Mucosa of rectum (tissue), 2 donors: ENCODE results near the gene HOXB5.
A peak's percentile ranks its signal among the peaks of the same experiment; 100 is the strongest.

Source experiments
- H3K27ac ChIP-seq, 2 donors: one replicate each; pipeline ENCODE4 v1.7.0; 2013; ENCODE audit warnings: inconsistent platforms in 2 of 2, low read depth in 2 of 2, low read length in 2 of 2
- H3K27me3 ChIP-seq, 2 donors: one replicate each; pipeline ENCODE4 v1.7.0; 2013; ENCODE audit warnings: low read length in 2 of 2; ENCODE audit not compliant: control insufficient read depth in 2 of 2, insufficient read depth in 2 of 2
- H3K36me3 ChIP-seq, 2 donors: one replicate each; pipeline ENCODE4 v1.7.0; 2013; ENCODE audit warnings: low read length in 2 of 2; ENCODE audit not compliant: control insufficient read depth in 2 of 2, insufficient read depth in 2 of 2
- H3K4me1 ChIP-seq, 2 donors: one replicate each; pipeline ENCODE4 v1.7.0; 2013; ENCODE audit warnings: low read length in 2 of 2, mild to moderate bottlenecking in 1 of 2; ENCODE audit not compliant: control insufficient read depth in 2 of 2, insufficient read depth in 2 of 2
- H3K4me3 ChIP-seq, 2 donors: one replicate each; pipeline ENCODE4 v1.7.0; 2013; ENCODE audit warnings: low read length in 2 of 2
- H3K9ac ChIP-seq, 2 donors: one replicate each; pipeline ENCODE4 v1.7.0; 2013; ENCODE audit warnings: low read length in 2 of 2, low read depth in 1 of 2, mild to moderate bottlenecking in 1 of 2
- H3K9me3 ChIP-seq, 2 donors: one replicate each; pipeline ENCODE4 v1.7.0; 2013; ENCODE audit warnings: low read length in 2 of 2; ENCODE audit not compliant: control insufficient read depth in 2 of 2
- donor health status: healthy.
- donor health status: Normal muscosa, but diverticular disease.

The HOXB5 gene

DNA sequence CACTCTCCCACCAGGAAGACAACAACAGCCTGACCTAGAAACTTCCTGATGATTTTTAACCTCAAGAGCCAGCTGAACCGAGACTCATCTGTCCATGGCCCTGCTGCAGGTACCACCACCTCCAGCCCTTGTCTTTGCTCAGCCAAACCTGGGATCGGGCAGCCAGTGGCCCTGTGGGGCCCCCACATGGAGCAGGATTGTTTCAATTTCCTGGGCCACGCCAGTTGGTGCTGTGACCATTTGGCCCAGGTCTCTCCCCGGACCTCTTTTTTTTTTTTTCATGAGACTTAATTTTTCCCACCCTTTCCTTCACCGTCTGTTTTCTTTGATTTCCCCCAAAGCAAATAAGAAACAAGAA is 40.4 kb downstream of the HOXB5 start:
- peaks cover 0 to 3% of the 10 kb centered on the region in 2 donors for H3K27me3 ChIP-seq
- H3K9ac ChIP-seq: no peak overlapping the region

GRCh38 chr17:48552466-48553189 is 41.0 kb downstream of the HOXB5 start:
- peak overlapping the region; percentile 14 to 61 for H3K27ac ChIP-seq
- H3K27me3 ChIP-seq: peaks cover 0 to 3% of the 10 kb centered on the region in 2 donors
- no peaks in the 10 kb centered on the region for H3K9me3 ChIP-seq
- peaks cover 4 to 16% of the 10 kb centered on the region in 2 donors for H3K36me3 ChIP-seq
- H3K9ac ChIP-seq: no peak overlapping the region
- H3K4me3 ChIP-seq: no peak overlapping the region
- peaks cover 17 to 24% of the 10 kb centered on the region in 2 donors for H3K4me1 ChIP-seq

More for the DNA sequence above, 40.4 kb downstream of the HOXB5 start:
- no peaks in the 10 kb centered on the region for H3K9me3 ChIP-seq
- H3K4me3 ChIP-seq: no peak overlapping the region
- H3K27ac ChIP-seq: peak overlapping the region in 1 of 2 donors; percentile 61
- H3K36me3 ChIP-seq: peaks cover 4 to 16% of the 10 kb centered on the region in 2 donors
- peaks cover 18 to 25% of the 10 kb centered on the region in 2 donors for H3K4me1 ChIP-seq

DNA sequence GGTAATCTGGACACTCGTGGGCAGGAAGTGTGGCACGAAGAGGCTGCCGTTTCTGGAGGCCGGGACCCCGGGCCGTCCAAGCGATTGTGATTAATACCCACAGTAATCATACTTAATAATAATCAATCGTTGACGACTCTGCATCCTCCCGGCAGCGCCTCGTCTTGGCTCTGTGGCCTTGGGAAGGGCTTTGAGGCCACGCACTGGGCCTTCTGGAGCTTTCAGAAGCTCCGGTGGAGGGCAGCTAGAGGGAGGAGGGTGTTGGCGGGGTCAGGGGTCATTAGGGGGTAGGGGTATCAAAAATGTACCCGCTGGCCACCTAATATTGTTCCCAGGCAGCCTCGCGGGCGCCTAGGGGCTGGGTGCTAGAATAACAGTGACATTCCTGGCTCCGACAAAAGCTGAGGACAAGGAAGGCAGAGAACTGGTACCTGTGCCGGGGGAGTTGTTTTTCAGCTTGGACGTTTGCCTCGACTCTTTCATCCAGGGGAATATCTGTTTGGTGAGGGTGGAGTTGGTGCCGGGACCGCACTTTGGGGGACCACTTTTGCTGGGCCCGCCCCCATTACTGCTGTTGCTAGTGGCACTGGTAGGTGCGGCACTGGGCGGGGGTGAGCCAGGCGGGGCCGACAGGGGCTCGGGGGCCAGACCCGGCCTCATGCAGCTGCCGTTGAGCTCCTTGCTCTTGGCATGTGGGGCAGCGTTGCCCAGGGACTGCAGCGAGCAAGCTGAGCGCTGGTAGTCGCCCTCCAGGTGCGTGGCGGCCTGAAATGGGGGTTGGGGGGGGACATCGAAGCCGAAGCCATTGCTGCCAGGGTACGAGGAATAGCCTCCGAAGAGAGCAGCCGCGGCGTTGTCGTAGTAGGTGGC is 41.7 kb downstream of the HOXB5 start:
- peaks cover 10 to 19% of the 10 kb centered on the region in 2 donors for H3K4me1 ChIP-seq
- H3K4me3 ChIP-seq: no peak overlapping the region
- H3K9ac ChIP-seq: no peak overlapping the region
- peaks cover 4 to 16% of the 10 kb centered on the region in 2 donors for H3K36me3 ChIP-seq
- peak overlapping the region; percentile 14 to 61 for H3K27ac ChIP-seq
- peaks cover 0 to 1% of the 10 kb centered on the region in 2 donors for H3K27me3 ChIP-seq
- H3K9me3 ChIP-seq: no peaks in the 10 kb centered on the region

GRCh38 chr17:48551214-48551555 is 42.4 kb downstream of the HOXB5 start:
- Histone ChIP-seq H3K27me3 (no peaks in the 10 kb centered on the region), H3K27ac (peak overlapping the region in 1 of 2 donors; percentile 32), H3K4me1 (peaks cover 11 to 17% of the 10 kb centered on the region in 2 donors), H3K36me3 (peaks cover 4 to 16% of the 10 kb centered on the region in 2 donors), H3K4me3 (no peak overlapping the region), H3K9me3 (no peaks in the 10 kb centered on the region), H3K9ac (no peak overlapping the region)

DNA sequence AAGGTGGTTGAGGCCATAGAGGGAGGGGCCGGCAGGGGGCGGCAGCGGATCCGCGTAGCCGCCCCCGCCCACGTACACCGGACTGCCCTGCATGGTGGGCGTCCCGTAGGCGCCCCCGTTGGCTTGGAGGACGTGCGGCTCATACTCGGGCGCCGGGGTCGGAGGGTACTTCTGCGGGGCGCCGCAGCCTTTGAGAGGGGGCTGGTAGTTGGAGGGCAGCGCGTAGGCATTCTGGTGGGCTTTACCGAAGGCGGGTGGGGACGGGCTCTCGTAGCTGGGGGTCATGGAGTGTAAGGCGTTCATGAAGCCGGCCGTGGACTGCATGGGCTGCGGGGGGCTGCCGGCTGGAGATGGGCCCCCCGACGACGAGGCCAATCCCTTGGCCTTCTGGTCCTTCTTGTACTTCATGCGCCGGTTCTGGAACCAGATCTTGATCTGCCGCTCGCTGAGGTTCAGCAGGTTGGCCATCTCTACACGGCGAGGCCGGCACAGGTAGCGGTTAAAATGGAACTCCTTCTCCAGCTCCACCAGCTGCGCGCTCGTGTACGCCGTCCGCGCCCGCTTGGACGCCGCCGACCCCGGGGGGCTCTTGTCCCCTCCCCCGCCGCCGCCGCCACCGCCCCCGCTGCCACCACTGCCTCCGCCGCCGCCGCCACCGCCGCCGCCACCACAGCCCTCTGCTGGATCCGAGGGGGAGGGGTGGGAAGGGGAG is 42.9 kb downstream of the HOXB5 start:
- Histone ChIP-seq H3K36me3 (peaks cover 4 to 16% of the 10 kb centered on the region in 2 donors), H3K4me1 (peaks cover 12 to 15% of the 10 kb centered on the region in 2 donors), H3K27ac (peak overlapping the region; percentile 27 to 32), H3K4me3 (no peak overlapping the region), H3K27me3 (no peaks in the 10 kb centered on the region), H3K9me3 (no peaks in the 10 kb centered on the region), H3K9ac (no peak overlapping the region)

GRCh38 chr17:48549914-48550501 is 43.6 kb downstream of the HOXB5 start:
- Histone ChIP-seq H3K9ac (no peak overlapping the region), H3K27me3 (no peaks in the 10 kb centered on the region), H3K9me3 (no peaks in the 10 kb centered on the region), H3K36me3 (peaks cover 4 to 16% of the 10 kb centered on the region in 2 donors), H3K27ac (peak overlapping the region in 1 of 2 donors; percentile 32), H3K4me1 (peaks cover 18% of the 10 kb centered on the region in 2 donors), H3K4me3 (no peak overlapping the region)

DNA sequence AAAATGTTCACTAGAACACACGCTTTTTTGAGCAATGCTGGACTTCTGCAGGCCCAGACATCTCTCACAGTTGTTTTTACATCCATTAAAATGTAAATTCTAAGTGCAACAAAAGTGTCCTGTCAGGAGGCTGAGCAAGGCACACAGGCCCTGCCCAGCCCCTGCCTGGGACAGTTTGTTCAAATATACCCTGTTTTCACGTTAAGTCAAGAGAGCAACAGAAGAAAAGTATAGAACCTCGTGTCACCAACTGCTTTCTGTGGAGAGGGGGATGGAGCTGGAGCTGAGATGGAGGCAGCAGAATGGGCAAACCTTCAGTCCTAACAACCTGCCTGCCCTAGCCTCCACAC is 44.3 kb downstream of the HOXB5 start:
- Histone ChIP-seq H3K27ac (no peak overlapping the region), H3K36me3 (peaks cover 4 to 14% of the 10 kb centered on the region in 2 donors), H3K4me1 (peaks cover 15 to 18% of the 10 kb centered on the region in 2 donors), H3K9ac (no peak overlapping the region), H3K9me3 (no peaks in the 10 kb centered on the region), H3K27me3 (no peaks in the 10 kb centered on the region), H3K4me3 (no peak overlapping the region)

DNA sequence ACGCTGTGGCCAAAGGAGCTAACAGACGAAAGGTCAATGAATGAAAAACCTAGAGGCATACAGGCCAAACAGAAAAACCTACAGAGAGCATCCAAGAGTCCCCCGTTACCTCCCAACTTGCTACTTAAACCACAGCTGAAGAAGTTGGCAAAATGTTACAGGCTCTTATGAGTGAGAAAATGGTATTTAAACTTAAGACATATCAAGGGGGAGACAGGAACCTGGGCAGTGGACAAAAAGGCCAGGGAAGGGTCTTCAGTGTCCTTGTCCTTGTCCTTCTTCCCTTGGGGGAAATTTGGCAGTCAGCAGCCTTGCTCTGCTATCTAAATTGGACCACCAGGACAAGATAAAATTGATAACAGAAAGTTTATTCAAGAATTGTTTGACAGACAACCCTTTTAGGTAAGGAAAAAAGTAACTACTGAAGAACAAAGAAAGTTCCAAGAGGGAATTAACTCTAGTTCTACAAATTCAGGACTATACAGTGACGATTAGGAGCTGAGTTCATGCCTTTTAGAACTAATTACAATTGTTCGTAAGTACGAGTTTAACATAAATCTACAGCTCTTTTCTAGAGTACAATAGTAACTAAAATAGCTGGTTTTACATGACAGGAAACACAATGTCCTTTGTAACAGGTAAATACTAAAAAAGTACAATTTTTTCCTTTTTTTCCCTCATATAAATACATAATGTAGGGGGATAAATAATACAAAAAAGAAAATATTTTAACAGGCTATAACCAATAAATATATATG is 44.9 kb downstream of the HOXB5 start:
- peaks cover 15 to 18% of the 10 kb centered on the region in 2 donors for H3K4me1 ChIP-seq
- no peaks in the 10 kb centered on the region for H3K27me3 ChIP-seq
- H3K9me3 ChIP-seq: no peaks in the 10 kb centered on the region
- no peak overlapping the region for H3K9ac ChIP-seq
- H3K27ac ChIP-seq: peak overlapping the region; percentile 72 to 87
- no peak overlapping the region for H3K4me3 ChIP-seq
- H3K36me3 ChIP-seq: peaks cover 4 to 14% of the 10 kb centered on the region in 2 donors

- H3K4me3 ChIP-seq: peak overlapping the region; percentile 14 to 19
- H3K9ac ChIP-seq: peak overlapping the region in 1 of 2 donors; percentile 26
- H3K36me3 ChIP-seq: peaks cover 4 to 14% of the 10 kb centered on the region in 2 donors
- H3K9me3 ChIP-seq: no peaks in the 10 kb centered on the region
- peaks cover 0 to 1% of the 10 kb centered on the region in 2 donors for H3K27me3 ChIP-seq
- H3K27ac ChIP-seq: peak overlapping the region; percentile 72 to 87
- peaks cover 15 to 18% of the 10 kb centered on the region in 2 donors for H3K4me1 ChIP-seq
These were observed 45.6 kb downstream of the HOXB5 start for GRCh38 chr17:48547808-48548522.
